ENCODE results near the gene CDK2AP2.
"Not testable (repeated sequence)": the region's sequence is repeated elsewhere in the genome, so short reads cannot be mapped to it uniquely, and the experiment has no call there.

The CDK2AP2 gene

DNA sequence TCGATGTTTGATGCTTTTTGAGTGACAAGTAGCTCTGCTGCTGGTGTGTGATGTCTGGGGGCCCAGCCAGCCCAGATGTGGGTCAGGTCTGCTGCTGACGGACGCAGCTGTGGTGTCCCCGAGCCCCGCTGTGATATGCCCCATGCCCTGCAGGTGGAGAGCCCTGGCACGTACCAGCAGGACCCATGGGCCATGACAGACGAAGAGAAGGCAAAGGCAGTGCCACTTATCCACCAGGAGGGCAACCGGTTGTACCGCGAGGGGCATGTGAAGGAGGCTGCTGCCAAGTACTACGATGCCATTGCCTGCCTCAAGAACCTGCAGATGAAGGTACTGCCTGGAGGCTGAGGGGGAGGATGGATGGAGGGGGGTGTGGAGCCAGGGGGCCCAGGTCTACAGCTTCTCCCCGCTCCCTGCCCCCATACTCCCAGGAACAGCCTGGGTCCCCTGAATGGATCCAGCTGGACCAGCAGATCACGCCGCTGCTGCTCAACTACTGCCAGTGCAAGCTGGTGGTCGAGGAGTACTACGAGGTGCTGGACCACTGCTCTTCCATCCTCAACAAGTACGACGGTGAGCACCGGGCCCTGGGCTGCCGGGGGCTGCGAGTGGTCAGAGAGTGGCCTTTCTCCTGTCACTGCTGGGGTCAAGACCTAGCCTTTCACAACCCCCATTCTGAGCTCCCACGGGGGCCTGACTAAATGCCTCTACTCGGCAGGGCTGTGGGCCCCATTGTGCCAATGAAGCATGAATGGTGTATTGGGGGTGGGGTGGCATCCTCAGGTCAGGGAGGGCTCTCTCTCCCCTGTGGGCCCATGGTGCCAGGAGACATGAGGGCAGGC is 17.9 kb downstream of the CDK2AP2 start:
- no peak for FAIRE-seq

DNA sequence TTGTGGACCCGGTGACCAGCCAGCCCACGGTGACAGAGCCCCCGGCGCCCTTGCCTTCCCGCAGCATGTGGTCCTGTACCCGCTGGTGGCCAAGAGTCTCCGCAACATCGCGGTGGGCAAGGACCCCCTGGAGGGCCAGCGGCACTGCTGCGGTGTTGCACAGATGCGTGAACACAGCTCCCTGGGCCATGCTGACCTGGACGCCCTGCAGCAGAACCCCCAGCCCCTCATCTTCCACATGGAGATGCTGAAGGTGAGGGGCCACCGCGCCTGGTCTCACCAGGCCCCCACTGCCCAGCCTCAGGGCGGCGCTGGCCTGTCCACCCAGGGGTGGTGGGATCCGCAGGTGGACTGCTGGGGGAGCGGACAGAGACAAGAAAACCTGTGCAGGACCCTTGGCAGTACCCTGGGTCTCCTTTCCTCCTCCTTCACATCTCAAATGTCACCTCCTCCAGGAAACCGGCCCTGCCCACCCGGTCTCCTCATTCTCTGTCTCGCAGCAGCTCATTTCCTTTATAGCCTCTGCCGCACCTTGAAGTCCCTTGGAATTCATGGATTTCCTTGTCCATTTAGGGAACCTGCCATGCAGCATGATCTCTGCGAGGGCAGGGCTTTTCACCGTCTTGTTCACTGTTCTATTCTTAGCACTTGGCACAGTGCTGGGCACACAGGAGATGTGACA is 18.6 kb downstream of the CDK2AP2 start:
- FAIRE-seq: no peak

DNA sequence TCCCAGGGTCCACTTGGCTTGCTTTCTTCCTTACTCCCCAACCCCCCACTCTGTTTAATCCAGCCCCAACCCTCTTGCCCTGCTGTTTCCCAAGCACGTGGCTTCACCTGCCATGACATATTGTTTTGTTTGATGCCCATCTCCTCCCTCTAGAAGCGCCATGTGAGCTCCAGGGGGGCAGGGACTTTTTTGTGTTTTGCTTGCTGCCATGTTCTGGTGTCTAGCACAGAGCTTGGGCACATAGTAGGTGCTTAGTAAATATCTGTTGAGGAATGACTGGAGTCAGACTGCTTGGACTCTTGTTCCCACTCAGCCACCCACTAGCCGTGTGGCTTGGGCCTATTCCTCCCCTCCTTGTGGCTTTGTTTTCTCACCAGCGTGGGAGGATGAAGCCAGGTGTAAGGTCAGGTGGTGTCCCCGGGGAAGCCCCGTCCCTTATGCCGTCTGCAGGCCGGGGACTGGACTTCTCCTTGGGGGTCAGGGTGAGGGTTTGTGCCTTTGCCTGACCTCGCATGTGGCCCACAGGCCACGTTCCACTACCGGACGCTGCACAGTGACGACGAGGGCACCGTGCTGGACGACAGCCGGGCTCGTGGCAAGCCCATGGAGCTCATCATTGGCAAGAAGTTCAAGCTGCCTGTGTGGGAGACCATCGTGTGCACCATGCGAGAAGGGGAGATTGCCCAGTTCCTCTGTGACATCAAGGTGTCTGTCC is 21.3 kb downstream of the CDK2AP2 start:
- no peak for FAIRE-seq

DNA sequence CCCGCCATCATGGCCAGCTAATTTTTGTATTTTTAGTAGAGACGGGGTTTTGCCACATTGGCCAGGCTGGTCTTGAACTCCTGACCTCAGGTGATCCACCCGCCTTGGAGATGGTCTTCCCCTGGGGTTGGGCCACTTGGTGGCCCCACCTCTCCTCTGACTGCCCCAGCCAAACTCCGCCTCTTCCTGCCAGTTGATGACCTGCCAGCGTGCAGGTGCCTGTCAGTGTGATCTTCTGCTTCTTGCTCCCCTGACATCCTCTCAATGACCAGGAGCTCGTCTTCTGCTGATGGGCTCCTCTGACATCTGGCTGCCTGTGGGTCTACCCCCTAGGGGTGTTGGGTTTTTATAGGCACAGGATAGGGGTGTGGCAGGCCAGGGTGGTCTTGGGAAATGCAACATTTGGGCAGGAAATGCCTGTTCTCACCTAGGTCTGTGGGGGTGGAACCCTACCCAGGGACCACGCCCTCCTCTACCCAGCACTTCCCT is 22.0 kb downstream of the CDK2AP2 start:
- not testable (repeated sequence) for FAIRE-seq

DNA sequence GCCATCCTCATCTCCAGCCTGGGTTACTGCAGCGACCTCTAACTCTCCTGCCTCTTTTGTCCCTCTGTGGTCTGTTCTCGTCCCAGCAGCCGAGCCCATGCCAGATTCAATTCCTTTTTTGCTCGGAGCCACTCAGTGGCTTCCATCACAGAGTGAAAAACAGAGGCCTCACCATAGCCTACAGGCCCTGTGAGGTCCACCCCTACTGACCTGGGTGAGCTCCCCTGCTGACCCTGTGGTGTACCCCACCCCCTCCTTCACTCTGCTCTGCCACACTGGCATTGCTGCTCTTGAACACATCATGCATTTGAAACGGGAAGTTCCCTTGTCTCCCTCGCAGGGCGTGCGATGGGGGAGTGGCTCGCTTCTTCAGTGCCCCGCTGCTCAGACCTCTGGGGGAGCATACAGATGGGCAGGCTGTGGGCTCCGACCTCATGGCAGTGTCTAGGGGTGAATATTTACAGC is 23.1 kb downstream of the CDK2AP2 start:
- no peak for FAIRE-seq

DNA sequence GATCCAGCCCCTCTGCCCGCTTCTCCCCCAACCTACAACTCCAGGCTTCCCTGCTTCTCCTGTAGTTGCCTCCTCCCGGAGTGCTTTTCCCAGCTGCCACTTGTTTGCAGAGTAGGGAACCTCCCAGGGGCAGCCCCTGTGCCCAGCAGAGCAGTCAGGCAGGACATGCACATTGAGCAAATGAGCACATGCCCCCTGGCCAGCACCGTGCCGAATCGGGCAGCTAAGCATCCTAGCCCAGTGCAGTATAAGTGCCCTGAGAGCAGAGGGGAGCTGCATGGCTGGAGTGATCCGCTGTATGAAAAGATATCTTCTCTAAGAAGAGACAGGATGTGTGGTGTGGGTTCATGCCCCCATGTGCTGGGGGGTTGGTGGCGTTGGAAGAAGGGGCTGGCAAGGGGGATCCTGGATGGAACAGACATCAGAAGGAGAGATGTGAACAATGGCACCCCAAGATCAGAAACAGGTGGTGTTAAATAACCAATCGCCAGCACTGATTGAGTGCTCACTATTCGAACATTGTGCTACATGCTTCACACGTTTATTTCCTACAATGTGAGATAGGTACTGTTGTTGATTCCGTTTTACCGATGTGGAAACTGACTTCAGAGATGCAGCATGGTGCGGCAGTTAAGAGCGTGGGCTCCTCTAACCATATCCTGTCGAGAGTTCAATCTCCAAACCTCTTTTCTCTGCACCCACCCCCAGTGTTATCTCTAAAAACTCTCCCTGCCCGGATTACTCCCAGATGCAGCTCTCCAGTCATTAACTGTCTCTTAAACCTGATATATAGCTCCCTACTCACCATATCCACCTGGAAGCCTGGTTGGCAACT is 23.9 kb downstream of the CDK2AP2 start:
- FAIRE-seq: no peak

DNA sequence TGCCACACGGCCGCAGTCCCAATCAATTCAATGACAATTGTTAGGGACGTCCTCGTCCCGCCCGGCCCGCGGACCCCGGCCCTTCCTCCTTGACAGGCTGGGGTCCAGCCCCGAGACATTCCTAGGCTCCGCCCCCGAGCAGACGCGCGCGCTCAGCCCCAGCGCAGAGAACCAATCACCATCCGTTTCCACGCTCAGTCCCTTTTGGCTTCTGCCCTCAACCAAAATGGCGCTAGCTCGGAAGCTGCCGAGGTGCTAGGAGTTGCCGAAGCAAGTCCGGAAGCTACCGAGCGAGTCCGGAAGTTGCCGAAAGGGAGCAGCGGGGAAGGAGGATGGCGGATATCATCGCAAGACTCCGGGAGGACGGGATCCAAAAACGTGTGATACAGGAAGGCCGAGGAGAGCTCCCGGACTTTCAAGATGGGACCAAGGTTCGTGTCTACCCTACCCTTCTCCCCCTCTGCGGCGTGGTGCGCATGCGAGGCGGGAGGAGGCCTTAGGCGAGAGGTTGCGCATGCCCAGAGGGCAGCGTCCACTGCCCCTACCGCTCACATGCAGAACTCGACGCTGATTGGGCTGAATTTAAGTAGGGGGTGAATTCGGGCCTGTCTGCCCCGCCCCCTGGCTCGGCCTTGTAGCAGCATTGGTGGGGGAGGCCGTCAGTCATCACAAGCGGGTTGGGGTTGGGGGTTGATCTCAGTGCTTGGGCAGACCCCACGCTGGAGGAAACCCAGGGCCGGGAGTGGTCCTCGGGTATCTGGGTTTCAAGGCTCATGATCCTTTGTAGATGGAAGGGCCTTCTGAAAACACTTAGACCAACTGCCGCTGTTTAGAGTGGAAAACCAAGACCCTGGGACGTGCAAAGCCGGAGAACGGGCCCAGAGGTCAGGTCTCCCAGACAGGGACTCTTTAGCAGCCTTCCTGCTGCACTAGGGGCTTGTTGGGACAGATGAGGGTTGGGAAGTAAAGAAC is 24.8 kb downstream of the CDK2AP2 start, which contains the start of gene AIP:
AIP (plus strand) TSS at position 200 of the 972 bp plus-strand sequence; CDS start at position 333, 133 bp downstream.
- peak; percentile 93 for FAIRE-seq

DNA sequence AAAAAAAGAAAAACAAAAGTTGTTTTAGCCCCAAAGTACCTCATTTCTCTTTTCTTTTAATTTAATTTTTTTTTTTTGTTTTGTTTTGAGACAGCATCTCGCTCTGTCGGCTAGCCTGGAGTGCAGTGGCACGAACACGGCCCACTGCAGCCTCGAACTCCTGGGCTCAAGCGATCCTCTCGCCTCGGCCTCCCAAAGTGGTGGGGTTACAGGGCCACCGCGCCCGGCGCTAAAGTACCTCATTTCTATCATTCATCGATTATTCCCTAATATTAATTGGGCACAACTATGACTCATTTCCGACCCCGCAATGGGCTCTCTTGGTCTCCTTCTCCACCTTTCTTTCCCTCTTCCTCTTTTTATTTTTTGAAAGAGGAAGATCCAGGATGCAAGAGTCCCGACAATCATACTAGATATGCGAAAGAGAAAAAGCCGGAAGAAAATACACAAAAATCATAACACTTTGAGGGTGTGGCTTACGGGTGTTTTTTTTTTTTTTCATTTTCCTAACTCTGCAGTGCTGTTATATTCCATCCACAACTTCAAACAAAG is 25.6 kb downstream of the CDK2AP2 start:
- FAIRE-seq: no peak

DNA sequence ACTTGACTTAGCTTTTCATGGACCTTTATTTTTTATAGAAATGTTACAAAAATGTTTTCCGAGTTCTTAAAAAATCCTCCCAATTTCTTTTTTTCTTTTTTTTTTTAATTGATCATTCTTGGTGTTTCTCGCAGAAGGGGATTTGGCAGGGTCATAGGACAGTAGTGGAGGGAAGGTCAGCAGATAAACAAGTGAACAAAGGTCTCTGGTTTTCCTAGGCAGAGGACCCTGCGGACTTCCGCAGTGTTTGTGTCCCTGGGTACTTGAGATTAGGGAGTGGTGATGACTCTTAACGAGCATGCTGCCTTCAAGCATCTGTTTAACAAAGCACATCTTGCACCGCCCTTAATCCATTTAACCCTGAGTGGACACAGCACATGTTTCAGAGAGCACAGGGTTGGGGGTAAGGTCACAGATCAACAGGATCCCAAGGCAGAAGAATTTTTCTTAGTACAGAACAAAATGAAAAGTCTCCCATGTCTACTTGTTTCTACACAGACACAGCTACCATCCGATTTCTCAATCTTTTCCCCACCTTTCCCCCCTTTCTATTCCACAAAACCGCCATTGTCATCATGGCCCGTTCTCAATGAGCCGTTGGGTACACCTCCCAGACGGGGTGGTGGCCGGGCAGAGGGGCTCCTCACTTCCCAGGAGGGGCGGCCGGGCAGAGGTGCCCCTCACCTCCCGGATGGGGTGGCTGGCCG is 30.5 kb downstream of the CDK2AP2 start:
- not testable (repeated sequence) for FAIRE-seq

DNA sequence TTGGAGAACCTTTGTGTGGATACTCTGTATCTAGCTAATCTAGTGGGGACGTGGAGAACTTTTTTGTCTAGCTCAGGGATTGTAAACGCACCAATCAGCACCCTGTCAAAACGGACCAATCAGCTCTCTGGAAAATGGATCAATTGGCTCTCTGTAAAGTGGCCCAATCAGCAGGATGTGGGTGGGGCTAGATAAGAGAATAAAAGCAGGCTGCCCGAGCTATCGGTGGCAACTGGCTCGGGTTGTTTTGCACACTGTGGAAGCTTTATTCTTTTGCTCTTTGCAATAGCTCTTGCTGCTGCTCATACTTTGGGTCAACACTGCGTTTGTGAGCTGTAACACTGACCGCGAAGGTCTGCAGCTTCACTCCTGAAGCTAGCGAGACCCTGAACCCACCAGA is 31.3 kb downstream of the CDK2AP2 start:
- not testable (repeated sequence) for FAIRE-seq

DNA sequence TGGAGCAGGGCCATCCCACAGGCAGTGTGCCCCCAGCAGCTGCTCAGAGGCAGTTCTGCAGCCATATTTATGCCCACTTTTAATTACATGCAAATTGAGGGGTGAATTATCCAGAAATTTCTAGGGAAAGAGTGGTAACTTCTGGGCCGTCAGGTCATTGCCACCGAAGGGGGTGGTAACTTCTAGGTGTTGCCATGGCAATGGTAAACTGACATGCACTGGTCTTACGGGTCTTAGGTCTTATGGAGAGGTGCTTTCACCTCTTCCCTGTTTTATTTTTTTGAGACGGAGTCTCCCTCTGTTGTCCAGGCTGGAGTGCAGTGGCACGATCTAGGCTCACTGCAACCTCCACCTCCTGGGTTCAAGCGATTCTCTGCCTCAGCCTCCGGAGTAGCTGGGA is 35.1 kb downstream of the CDK2AP2 start:
- no peak for FAIRE-seq

DNA sequence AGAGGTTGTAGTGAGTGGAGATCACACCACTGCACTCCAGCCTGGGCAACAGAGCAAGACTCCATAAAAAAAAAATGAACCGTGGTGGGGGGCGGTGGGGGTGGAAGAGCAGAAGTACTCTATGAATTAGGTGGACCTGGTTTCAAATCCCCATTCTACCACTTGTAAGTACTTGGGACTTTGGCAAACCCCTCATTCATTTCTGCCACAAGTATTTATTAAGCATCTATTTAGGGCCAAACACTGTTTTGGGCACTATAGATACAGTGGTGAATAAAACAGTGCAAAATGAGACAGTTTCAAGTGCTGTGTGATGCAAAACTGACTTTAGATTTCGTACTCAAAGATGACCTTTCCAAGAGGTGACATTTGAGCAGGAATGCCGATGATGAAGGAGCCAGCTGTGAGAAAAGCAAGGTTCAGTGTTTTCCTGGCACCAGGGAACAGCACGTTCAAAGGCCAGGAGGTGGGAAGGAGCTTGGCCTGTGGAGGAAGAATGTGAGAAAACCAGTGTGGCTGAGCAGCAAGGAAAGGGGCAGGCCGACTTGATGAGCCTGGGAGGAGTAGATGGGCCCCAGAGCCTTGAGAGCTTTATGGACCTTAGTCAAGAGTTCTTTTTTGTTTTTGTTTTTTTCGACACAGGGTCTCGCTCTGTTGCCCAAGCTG is 37.5 kb downstream of the CDK2AP2 start:
- no peak for FAIRE-seq

DNA sequence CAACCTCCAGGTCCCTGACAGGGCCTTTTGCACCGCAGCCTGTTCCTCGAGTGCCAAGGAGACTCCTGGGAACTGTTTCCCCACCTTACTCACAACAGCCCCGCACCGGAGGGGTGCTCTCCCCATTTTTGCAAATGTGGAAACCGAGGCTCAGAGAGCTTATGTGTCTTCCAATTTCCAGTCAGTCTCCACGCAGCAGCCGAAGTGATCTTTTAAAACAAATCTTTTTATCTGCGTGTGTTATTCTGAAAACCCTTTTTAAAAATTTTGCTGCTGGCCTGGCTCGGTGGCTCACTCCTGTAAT is 38.5 kb downstream of the CDK2AP2 start:
- FAIRE-seq: no peak

DNA sequence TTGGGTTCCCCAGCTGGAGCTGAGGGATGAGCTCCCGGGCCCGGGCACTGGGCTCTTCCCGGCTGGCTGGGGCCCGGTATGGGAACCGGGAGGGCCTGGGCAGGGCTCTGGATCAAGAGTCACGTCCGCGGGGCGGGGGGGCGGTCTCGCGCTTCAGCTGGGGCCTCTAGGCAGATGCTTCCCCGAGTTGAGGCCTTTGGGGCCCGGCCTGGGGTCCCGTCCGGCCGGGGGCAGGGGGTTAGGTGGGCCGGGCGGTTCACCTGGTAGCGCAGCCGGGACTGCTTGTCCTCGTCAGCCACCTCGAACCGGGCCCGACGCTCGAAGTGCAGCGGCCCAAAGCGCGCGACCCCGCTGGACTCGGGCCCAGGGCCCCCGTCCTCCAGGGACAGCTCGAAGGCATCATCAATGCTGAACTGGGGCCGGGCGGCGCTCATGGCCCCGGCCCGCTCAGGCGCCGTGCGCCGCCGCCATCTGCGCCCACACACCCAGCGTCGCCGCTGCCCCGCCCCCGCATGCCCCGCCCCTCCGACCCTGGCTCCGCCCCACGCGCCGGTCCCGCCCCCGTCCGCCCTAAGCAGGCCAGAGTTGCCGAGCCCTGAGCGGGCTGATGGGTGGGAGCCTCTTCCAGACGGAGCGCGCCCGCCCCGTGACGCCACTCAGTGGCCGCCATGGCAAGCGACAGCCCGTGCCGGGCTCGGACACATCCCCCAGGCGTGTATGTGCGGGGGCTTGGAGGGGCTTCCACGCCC is 39.0 kb downstream of the CDK2AP2 start, which contains the start of gene TMEM134:
TMEM134 (minus strand) TSS at position 493 of the 749 bp plus-strand sequence; CDS start at position 434, 59 bp downstream.
- FAIRE-seq: no peak

DNA sequence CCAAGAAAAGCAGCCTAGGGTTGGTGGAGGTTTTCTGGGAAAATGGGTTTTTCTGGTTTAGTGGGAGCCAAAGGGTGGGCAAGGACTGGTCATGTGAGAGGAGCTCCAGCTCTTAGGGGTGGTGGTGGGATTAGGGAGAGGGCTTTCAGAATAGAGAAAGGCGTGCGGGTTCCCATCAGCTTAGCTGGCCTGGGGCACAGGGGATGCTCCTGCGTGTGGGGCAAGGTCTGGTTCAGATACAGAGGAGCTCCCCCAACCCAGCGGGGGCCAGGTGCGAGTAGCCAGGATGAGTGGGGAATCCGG is 39.6 kb downstream of the CDK2AP2 start:
- FAIRE-seq: no peak

DNA sequence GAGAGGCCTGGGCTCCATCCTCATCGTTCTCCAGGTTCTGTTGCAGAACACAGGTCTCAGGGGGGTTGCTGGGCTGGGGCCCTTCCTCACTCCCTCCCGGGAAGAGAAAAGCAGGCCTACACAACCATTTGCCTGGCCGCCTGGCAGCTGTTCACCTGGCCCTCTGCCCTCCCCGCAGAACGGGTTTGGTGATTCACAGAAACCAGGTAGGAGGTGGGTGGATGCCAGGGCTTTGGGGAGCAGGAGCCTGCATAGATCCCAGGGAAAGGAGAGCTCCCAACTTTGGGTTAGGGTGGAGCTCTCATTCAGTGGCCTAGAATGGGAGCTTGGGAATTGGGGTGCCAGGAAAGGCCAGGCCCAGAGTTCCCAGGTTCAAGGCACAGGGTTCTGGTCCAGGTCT is 39.9 kb downstream of the CDK2AP2 start:
- no peak for FAIRE-seq

DNA sequence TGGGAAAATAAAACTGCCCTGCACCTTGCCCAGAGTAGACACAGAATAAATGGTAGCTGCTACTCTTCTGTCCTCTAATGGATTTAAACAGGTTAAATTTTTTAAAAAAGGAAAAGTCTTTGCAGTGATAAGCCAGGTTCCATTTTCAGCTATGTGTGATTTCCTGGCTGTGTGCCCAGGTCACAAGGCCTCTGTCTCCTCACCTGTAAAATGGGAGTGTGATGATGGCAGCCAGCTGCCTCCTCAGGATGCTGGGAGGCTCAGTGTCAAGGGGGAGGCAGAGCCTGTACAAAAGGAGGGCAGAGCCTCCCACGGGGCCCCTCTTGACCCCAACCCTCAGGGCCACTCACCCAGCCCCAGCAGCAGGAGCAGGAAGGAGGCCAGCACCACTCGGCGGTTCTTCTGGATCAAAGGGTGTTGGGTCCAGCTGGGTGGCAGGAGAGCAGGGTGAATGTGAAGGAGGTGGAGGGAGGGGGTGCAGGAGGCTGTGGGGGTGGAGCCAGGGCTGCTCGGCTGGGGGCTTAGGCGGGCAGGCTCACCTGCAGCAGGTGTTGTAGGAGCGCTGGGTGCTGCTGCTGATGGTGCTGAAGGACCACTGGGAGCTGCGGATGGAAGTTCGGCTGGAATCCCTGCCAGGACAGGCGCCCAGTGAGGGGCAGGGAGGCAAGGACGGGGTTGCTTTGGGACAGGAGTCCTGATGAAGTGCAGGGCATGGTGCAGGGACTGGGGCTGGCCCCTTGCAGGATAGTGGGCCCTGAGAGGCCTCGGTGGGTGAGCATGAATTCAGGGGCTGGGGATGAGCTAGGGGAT is 40.8 kb downstream of the CDK2AP2 start:
- FAIRE-seq: no peak

DNA sequence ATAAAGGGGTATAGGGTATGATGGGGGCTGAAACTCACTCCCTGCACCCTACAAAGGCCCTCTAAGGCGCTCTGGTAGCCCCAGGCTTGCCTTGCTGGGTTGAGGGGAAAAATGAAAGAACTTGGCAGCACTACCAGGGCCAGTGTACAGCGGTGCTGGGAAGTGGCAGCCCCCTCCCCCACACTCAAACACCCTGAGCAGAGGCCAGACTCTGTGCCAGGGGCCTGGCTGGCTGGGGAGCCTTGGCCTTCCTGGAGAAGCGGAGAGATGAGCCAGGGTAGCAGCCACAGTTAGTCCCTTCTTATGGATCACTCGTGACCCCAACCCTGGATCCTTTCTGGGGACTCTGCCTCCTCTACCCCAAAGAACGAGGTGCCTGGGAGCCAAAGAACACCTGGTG is 41.6 kb downstream of the CDK2AP2 start:
- FAIRE-seq: no peak

Measured in A204.1 (cell line).